Tibial artery (tissue), 4 donors: Measurements from ENCODE around the gene MAP4.
A peak's percentile ranks its signal among the peaks of the same experiment; 100 is the strongest.

Experiments
- DNase-seq, 2 donors: peaks; one replicate each; pipeline ENCODE4 v3.0.0-alpha.2; 2019
- H3K27ac ChIP-seq, 2 donors: fragments of 200-600 bp; sonication (generic) in 1 of 2; 1 replicate in 1 of 2; 2 replicates in 1 of 2; pipeline ENCODE4 v1.5.1; 2018 to 2019; ENCODE audit warnings: mild to moderate bottlenecking in 1 of 2
- H3K27me3 ChIP-seq, 2 donors: fragments of 200-600 bp; sonication (generic) in 1 of 2; one replicate each; pipeline versions ENCODE4 v1.5.1 to v1.6.0; 2016 to 2019
- H3K36me3 ChIP-seq, 3 donors: fragments of 200-600 bp; sonication (generic) in 2 of 3; one replicate each; pipeline ENCODE4 v1.5.1; 2016 to 2019; ENCODE audit warnings: mild to moderate bottlenecking in 2 of 3
- H3K4me1 ChIP-seq, 4 donors: fragments of 200-600 bp; sonication (generic) in 2 of 4; 1 replicate in 3 of 4; 2 replicates in 1 of 4; pipeline ENCODE4 v1.5.1; 2016 to 2019
- H3K4me3 ChIP-seq, 2 donors: fragments of 200-600 bp; sonication (generic) in 1 of 2; 1 replicate in 1 of 2; 2 replicates in 1 of 2; pipeline ENCODE4 v1.5.1; 2018 to 2019; ENCODE audit warnings: mild to moderate bottlenecking in 2 of 2
- H3K9me3 ChIP-seq, 3 donors: fragments of 200-600 bp; sonication (generic) in 1 of 3; one replicate each; pipeline ENCODE4 v1.5.1; 2016 to 2019
- intact Hi-C: fragments of 100-400 bp; cut with DNase I; formaldehyde crosslinking; loops from one replicate; pipeline ENCODE4 v1.15.0; 2023; ENCODE audit warnings: low total_unique reads
- TF ChIP-seq, protein P1 (sequence below), 2 experiments: fragments of 200-600 bp in 1 of 2; fragments of 450-650 bp in 1 of 2; IDR thresholded peaks; one replicate each; pipeline ENCODE4 v1.5.1; 2017 to 2019; ENCODE audit warnings: antibody characterized with exemption in 2 of 2, mild to moderate bottlenecking in 1 of 2, moderate library complexity in 1 of 2

The MAP4 gene

DNA sequence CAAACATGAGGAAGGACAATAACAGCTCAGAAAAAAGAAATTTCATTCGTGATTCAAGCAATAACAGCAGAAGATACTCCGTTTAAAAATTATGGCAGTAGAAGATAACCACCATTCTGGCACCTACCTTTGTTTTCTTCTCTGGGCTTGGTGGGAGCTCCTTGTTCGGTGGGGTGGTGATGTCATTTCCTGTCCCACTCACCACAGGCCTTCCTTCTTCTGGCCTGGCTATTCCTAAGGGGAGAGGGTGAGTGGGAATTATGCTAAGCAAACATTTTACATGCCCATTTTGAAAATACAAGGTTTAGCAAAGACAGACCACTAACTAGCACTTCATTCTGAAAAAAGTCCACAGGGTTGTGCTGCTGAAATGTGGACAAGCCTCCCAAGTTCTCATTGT, 138.9 kb downstream of the MAP4 start:
- H3K4me1 ChIP-seq = peaks cover 0 to 14% (median 2%) of the 10 kb centered on the region in 4 donors
- H3K27ac ChIP-seq = peak overlapping the region in 1 of 2 donors; percentile 21
- no peak overlapping the region for H3K4me3 ChIP-seq
- H3K36me3 ChIP-seq = peaks cover 25 to 52% (median 51%) of the 10 kb centered on the region in 3 donors
- H3K9me3 ChIP-seq = no peaks in the 10 kb centered on the region
- intact Hi-C loops = no loop called here
- no peaks in the 10 kb centered on the region for H3K27me3 ChIP-seq
- TF ChIP-seq, protein P1, sequence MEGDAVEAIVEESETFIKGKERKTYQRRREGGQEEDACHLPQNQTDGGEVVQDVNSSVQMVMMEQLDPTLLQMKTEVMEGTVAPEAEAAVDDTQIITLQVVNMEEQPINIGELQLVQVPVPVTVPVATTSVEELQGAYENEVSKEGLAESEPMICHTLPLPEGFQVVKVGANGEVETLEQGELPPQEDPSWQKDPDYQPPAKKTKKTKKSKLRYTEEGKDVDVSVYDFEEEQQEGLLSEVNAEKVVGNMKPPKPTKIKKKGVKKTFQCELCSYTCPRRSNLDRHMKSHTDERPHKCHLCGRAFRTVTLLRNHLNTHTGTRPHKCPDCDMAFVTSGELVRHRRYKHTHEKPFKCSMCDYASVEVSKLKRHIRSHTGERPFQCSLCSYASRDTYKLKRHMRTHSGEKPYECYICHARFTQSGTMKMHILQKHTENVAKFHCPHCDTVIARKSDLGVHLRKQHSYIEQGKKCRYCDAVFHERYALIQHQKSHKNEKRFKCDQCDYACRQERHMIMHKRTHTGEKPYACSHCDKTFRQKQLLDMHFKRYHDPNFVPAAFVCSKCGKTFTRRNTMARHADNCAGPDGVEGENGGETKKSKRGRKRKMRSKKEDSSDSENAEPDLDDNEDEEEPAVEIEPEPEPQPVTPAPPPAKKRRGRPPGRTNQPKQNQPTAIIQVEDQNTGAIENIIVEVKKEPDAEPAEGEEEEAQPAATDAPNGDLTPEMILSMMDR (IDR thresholded peaks at IDR 0.05) = no peak
- DNase-seq = no peak

DNA sequence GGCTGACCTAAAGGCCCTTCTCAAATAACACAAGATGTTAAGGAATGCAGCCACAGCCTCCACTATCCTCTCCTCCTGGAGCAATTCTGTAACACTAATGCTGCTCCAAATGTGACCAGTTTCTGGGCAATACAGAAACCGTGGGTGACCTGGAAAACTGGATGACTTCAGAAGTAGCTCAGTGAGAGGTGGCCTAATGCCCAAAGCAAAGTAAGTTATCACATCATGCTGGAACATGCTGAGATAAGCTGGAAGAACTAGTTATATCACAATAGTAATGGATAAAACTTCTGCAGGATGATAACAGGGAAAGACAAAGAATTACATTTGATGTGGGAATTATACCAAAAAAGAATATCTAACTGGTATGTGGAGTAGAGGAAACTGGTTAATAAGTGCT, 141.3 kb downstream of the MAP4 start:
- Histone ChIP-seq H3K27ac (no peak overlapping the region), H3K36me3 (peaks cover 46 to 75% (median 72%) of the 10 kb centered on the region in 3 donors), H3K4me3 (no peak overlapping the region), H3K4me1 (peaks cover 0 to 14% (median 2%) of the 10 kb centered on the region in 4 donors), H3K27me3 (no peaks in the 10 kb centered on the region), H3K9me3 (no peaks in the 10 kb centered on the region)
- DNase-seq = no peak
- intact Hi-C loops = no loop called here
- TF ChIP-seq, protein P1 (IDR thresholded peaks at IDR 0.05) = no peak

DNA sequence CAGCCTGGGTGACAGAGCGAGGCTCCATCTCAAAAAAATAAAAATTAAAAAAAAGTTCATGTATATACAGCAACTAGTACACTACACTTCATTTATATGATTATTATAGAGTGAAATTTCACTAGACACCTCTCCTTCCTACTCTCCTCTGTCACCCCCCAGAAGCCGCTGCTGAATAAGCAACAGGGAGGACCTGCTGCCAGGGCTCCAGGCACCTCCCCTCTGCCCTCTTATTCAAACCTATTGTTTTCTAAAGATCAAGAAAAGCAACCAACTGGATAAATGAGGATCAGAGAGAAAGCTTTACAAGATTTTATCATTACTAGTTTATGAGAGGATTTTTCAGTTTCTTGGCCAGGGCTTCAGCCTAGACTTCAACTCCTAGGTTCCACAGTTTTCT, 141.8 kb downstream of the MAP4 start:
- no peak for DNase-seq
- H3K4me3 ChIP-seq = no peak overlapping the region
- no peaks in the 10 kb centered on the region for H3K9me3 ChIP-seq
- intact Hi-C loops = no loop called here
- no peak overlapping the region for H3K27ac ChIP-seq
- peaks cover 50 to 79% (median 77%) of the 10 kb centered on the region in 3 donors for H3K36me3 ChIP-seq
- no peaks in the 10 kb centered on the region for H3K27me3 ChIP-seq
- peaks cover 0 to 14% (median 2%) of the 10 kb centered on the region in 4 donors for H3K4me1 ChIP-seq
- TF ChIP-seq, protein P1 (IDR thresholded peaks at IDR 0.05) = no peak

DNA sequence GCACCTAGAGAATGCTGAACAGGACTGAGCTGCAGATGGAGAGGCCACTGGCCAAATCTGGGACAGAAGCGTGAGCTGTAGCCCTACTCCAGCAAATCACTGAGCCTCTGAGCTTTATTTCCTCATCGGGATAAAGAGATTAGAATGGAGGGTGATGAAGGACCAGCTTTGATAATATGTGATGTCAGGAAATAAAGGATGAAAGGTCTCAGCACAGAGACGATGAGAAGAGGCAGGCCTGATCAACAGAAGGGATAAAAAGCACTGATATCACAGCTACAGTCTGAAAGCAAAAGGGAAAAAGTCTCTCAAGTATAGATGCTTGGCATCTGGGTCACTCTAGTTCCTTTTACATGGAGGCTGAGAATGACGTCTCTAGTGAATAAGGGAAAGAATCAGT, 143.3 kb downstream of the MAP4 start:
- TF ChIP-seq, protein P1 (IDR thresholded peaks at IDR 0.05) = no peak
- no peaks in the 10 kb centered on the region for H3K9me3 ChIP-seq
- DNase-seq = no peak
- intact Hi-C loops = no loop called here
- no peak overlapping the region for H3K27ac ChIP-seq
- H3K4me3 ChIP-seq = no peak overlapping the region
- H3K36me3 ChIP-seq = peaks cover 64 to 95% (median 92%) of the 10 kb centered on the region in 3 donors
- H3K27me3 ChIP-seq = no peaks in the 10 kb centered on the region
- H3K4me1 ChIP-seq = peaks cover 0 to 7% (median 2%) of the 10 kb centered on the region in 4 donors

DNA sequence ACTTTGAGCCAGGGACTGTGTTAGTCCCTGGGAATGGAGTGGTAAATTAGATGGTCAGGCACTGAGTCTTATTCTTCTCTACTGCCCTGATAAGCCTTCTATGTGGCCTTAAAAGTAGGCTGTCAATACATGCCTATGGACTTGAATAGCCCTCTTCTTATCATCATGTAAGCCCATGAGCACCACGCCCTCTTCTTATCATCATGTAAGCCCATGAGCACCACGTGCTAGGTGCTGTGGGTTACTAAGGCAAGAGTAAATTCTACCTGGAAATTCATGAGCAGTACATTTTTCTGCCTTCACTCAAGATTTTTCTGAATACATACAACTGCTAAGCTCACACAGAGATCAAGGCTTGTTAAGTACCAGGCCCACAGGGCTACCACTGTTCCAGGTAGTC, 144.8 kb downstream of the MAP4 start:
- Histone ChIP-seq H3K4me1 (no peaks in the 10 kb centered on the region), H3K36me3 (peaks cover 79 to 98% (median 97%) of the 10 kb centered on the region in 3 donors), H3K4me3 (no peak overlapping the region), H3K27ac (no peak overlapping the region), H3K27me3 (no peaks in the 10 kb centered on the region), H3K9me3 (no peaks in the 10 kb centered on the region)
- no peak for DNase-seq
- TF ChIP-seq, protein P1 (IDR thresholded peaks at IDR 0.05) = no peak
- intact Hi-C loops = no loop called here
